Body of pancreas (tissue), 4 donors: ENCODE data around the gene CHCHD6. TPM values are rescaled to one million over a fixed set of nuclear protein-coding genes. Genes with fewer than 3 reads are reported as not detected.
A peak's percentile ranks its signal among the peaks of the same experiment; 100 is the strongest.

ENCODE experiments used
- ATAC-seq: fragments of 150-250 bp; one replicate; pipeline ENCODE4 v1.9.1; 2016
- DNase-seq, 4 donors: peaks; one replicate each; pipeline ENCODE4 v3.0.0-alpha.2; 2019
- H3K27ac ChIP-seq, 4 donors: fragments of 200-600 bp; sonication (generic); 1 replicate in 3 of 4; 2 replicates in 1 of 4; pipeline versions ENCODE4 v1.5.1 to v1.6.1; 2016 to 2019; ENCODE audit warnings: mild to moderate bottlenecking in 1 of 4, mixed read lengths in 1 of 4, moderate library complexity in 1 of 4
- H3K27me3 ChIP-seq, 2 donors: fragments of 200-600 bp; sonication (generic); one replicate each; pipeline ENCODE4 v1.6.0; 2016; ENCODE audit warnings: mild to moderate bottlenecking in 1 of 2
- H3K36me3 ChIP-seq, 2 donors: fragments of 200-600 bp; sonication (generic); replicated peaks in 1 of 2; 2 replicates each; pipeline ENCODE4 v1.5.1; 2016; ENCODE audit warnings: low read depth in 2 of 2; ENCODE audit not compliant: insufficient read depth in 1 of 2
- H3K4me1 ChIP-seq: fragments of 200-600 bp; sonication (generic); one replicate; pipeline ENCODE4 v1.6.0; 2016
- H3K4me3 ChIP-seq, 2 donors: fragments of 200-600 bp; sonication (generic); 1 replicate in 1 of 2; 2 replicates in 1 of 2; pipeline ENCODE4 v1.5.1; 2016 to 2019
- H3K9me3 ChIP-seq, 3 donors: fragments of 200-600 bp; sonication (generic); 1 replicate in 2 of 3; 2 replicates in 1 of 3; pipeline ENCODE4 v1.5.1; 2016
- POLR2A ChIP-seq, 3 donors: fragments of 450-650 bp; IDR thresholded peaks; one replicate each; pipeline ENCODE4 v1.6.1; 2016; ENCODE audit warnings: antibody characterized with exemption in 3 of 3, mild to moderate bottlenecking in 2 of 3
- WGBS, 2 donors: methylation state at CpG; one replicate each; pipeline ENCODE4 v1.1.5; 2017; 5-methylcytosine and 5-hydroxymethylcytosine counted together
- intact Hi-C: fragments of 100-400 bp; cut with DNase I; formaldehyde crosslinking; loops from one replicate; pipeline ENCODE4 v1.15.1; 2023
- total RNA-seq, 2 donors: library from RNA; depleted of rRNA; stranded (reverse); fragments of >200 nt; gene quantifications; one replicate each; pipeline ENCODE4 v1.1.0, GENCODE V29; 2016
- TF ChIP-seq, protein P1 (sequence below), 7 experiments: fragments of 450-650 bp in 4 of 7; fragments of 200-600 bp in 3 of 7; sonication (generic) in 3 of 7; IDR thresholded peaks; one replicate each; pipeline ENCODE4 v1.5.1; 2016 to 2019; ENCODE audit warnings: antibody characterized with exemption in 7 of 7

CHCHD6 gene, protein sequence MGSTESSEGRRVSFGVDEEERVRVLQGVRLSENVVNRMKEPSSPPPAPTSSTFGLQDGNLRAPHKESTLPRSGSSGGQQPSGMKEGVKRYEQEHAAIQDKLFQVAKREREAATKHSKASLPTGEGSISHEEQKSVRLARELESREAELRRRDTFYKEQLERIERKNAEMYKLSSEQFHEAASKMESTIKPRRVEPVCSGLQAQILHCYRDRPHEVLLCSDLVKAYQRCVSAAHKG
- 10 to 100 TPM in 1 of 2 donors, under 1 TPM in 1; 0.66 to 10.9 TPM for total RNA-seq

DNA sequence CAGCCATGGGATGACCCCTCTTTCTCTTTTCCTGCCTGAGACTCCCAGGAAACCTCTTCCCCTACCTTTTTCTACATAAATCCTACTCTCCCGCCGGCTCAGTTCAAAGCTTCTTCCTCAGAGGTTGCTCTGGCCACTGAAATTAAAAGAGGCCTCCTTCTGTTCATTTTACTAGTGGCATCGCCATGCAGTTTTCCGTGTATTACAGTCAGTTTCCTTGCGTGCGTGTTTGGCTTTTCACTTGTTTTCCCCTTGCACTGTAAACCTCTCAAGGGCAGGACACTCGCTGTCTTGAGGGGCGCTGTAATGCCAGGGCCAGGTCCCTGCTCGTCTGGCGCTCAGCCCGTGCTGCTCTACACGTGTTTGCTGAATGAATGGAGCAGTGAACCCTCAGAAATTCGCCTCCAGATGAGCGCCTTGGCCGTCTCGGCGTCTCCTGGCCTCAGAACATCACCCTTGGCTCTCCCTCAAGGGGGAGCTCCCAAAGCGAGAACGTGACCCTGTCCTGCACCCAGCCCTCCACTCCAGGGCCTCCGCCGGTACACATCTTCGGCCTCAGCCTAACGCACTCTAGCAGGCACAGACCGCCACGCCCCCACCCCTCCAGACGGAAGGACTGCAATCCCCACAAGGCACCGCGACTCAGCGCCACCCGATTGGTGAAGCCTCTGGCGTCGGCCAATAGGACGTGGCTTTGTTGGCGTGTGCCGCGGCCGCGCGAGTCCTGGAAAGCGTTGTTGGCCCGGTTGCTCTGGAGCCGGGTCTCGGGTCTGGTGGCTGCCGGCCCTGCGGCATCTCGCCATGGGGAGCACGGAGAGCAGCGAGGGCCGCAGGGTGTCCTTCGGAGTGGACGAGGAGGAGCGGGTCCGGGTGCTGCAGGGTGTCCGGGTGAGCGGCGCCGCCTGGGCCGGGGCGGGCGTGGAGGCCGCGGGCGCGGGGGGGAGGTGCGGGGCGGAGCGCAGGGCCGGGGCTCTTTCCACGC, at the start of gene CHCHD6:
TSS of gene CHCHD6 (plus strand) at position 729 of the 982 bp plus-strand sequence. CDS start at position 802, 73 bp downstream.
- H3K27ac ChIP-seq, result no peak within 1 kb of the TSS
- no peak for TF ChIP-seq POLR2A (IDR thresholded peaks at IDR 0.05)
- TF ChIP-seq, protein P1, sequence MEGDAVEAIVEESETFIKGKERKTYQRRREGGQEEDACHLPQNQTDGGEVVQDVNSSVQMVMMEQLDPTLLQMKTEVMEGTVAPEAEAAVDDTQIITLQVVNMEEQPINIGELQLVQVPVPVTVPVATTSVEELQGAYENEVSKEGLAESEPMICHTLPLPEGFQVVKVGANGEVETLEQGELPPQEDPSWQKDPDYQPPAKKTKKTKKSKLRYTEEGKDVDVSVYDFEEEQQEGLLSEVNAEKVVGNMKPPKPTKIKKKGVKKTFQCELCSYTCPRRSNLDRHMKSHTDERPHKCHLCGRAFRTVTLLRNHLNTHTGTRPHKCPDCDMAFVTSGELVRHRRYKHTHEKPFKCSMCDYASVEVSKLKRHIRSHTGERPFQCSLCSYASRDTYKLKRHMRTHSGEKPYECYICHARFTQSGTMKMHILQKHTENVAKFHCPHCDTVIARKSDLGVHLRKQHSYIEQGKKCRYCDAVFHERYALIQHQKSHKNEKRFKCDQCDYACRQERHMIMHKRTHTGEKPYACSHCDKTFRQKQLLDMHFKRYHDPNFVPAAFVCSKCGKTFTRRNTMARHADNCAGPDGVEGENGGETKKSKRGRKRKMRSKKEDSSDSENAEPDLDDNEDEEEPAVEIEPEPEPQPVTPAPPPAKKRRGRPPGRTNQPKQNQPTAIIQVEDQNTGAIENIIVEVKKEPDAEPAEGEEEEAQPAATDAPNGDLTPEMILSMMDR (IDR thresholded peaks at IDR 0.05), result peak in 1 of 7 experiments; percentile 33

DNA sequence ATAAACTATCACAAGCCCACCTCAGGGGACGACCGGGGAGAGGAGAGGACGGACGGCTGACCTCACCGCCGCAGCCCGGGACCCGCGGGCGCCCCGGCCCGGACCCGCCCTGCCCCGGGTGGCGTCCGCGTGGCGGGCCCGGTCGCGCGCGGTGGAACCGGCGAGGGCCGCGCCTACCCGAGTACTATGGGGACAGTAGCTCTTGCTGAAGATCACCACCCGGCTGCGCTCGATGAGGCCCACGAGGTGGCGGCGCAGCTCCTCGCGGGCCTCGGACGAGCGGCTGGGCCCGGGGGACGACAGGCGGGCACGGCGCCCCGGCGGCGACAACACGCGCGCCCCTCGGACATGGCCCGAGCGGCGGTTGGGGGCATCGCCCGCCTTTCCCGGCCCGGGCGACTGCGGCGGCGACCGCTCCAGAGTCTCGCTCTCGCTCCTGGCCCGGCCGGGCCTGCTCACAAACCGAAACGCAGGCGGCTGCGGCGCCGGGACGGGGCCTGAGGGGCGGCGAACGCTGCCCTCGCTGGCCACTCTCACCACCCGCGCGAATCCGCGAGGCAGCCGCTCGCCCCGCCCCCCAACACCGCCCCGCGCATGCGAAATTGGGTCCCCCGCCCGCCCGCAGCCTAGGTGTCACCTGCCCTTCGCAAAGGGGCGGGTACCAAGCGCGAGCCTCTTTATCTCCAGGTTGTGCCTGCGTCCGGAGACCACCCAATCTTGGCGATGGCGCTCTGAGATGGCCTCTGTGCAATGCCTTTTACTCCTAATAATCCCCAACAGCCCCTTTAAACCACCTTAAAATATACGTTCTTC, 49.3 kb upstream of the CHCHD6 start, which contains the start of gene TXNRD3:
TSS of gene TXNRD3 (minus strand) at position 554 of the 813 bp plus-strand sequence.
- Histone ChIP-seq H3K4me3 (peak within 1 kb of the TSS; percentile 36 to 49), H3K4me1 (peaks cover 9% of the 10 kb centered on the region), H3K27me3 (no peaks in the 10 kb centered on the region), H3K9me3 (no peaks in the 10 kb centered on the region), H3K36me3 (no peaks in the 10 kb centered on the region), H3K27ac (peak within 1 kb of the TSS; percentile 67 to 86 (median 82))
- DNase-seq (peak; percentile 88 to 91 (median 90)), ATAC-seq (peak; percentile 94)
- WGBS, 2 donors, result 0% methylated on average over 5 to 89 of the region's 102 CpGs
- intact Hi-C loops, result no loop called here
- peak; percentile 72 to 84 (median 78) for TF ChIP-seq POLR2A (IDR thresholded peaks at IDR 0.05)
- TF ChIP-seq, protein P1 (IDR thresholded peaks at IDR 0.05), result peak in 2 of 7 experiments; percentile 8 to 11

More for the DNA sequence above, at the start of gene CHCHD6:
- no peaks in the 10 kb centered on the region for H3K36me3 ChIP-seq
- no peaks in the 10 kb centered on the region for H3K9me3 ChIP-seq
- peaks cover 14% of the 10 kb centered on the region for H3K4me1 ChIP-seq
- ATAC-seq (peak; percentile 99), DNase-seq (peak; percentile 95 to 97 (median 96))
- H3K4me3 ChIP-seq, result peak within 1 kb of the TSS; percentile 39 to 88
- intact Hi-C loops, result no loop called here
- H3K27me3 ChIP-seq, result no peaks in the 10 kb centered on the region
- 2 to 8% methylated on average over 19 to 69 of the region's 69 CpGs for WGBS, 2 donors

DNA sequence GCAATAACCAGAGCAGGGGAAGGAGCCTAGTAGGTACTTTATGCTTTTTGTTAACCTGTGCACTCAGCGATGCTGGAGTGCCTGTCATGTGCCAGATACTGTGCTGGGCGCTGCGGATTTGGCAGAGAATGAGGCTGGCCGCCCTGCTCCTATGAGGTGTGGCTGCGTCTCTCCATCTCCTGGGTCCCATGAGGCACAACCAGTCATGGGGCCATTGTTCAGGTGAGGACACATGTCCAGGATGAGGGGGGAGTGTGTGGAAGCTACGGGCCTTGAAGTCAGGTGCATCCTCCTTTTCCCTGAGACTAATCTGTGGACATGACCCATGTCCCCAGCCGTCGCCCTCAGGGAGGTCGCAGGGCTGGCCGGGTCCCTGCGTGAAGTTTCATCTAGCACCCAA, 48.2 kb upstream of the CHCHD6 start:
- 76 to 89% methylated on average over 4 to 11 of the region's 11 CpGs for WGBS, 2 donors
- DNase-seq, result no peak

More for the DNA sequence above, 48.2 kb upstream of the CHCHD6 start:
- TF ChIP-seq POLR2A (IDR thresholded peaks at IDR 0.05), result no peak
- TF ChIP-seq, protein P1 (IDR thresholded peaks at IDR 0.05), result no peak
- Histone ChIP-seq H3K27me3 (no peaks in the 10 kb centered on the region), H3K27ac (no peak overlapping the region), H3K36me3 (no peaks in the 10 kb centered on the region), H3K9me3 (no peaks in the 10 kb centered on the region), H3K4me3 (no peak overlapping the region), H3K4me1 (peaks cover 9% of the 10 kb centered on the region)
- ATAC-seq, result no peak
- intact Hi-C loops, result no loop called here
